DOHH2 (cell line): ENCODE results near the gene GSTT2.

Source experiments
- CTCF ChIP-seq: fragments of 200-600 bp; sonication (generic); IDR thresholded peaks from one replicate; pipeline ENCODE4 v1.5.1; 2014; ENCODE audit warnings: antibody characterized with exemption, mild to moderate bottlenecking, low read depth, low read length; ENCODE audit not compliant: poor library complexity, severe bottlenecking
- EZH2phosphoT487 ChIP-seq: fragments of 200-600 bp; sonication (generic); IDR thresholded peaks from 2 replicates; pipeline ENCODE4 v1.6.1; 2017; ENCODE audit warnings: borderline replicate concordance, mild to moderate bottlenecking, antibody characterized with exemption, low read length, moderate library complexity, mixed read lengths

GRCh38 chr22:23970816-23971486, 9.0 kb upstream of the GSTT2 start:
- TF ChIP-seq CTCF: no peak
- no peak for TF ChIP-seq EZH2phosphoT487
